ENCODE data around the gene KCNMB3. TPM values are rescaled to one million over a fixed set of nuclear protein-coding genes. Genes with fewer than 3 reads are reported as not detected.
A peak's percentile ranks its signal among the peaks of the same experiment; 100 is the strongest.

KCNMB3 gene
- total and polyA plus RNA-seq, 2 of the 13 experiments (the other 11 are each of a cell fraction or from before 2014, with no cell fraction given), result 4.3 to 7.1 TPM

- TF ChIP-seq ETV5 (CRISPR knock-in tag; IDR thresholded peaks at IDR 0.05; ENCODE audit: borderline replicate concordance) (peak; percentile 44; the same call in 1 of the 2 replicates), ZNF431 (CRISPR knock-in tag; IDR thresholded peaks at IDR 0.05; ENCODE audit: borderline replicate concordance, low read depth) (peak; percentile 75; the same call in 1 of the 2 replicates), ZNF556 (CRISPR knock-in tag; IDR thresholded peaks at IDR 0.05; ENCODE audit: borderline replicate concordance) (peak; percentile 47; the same call in 1 of the 2 replicates), SMARCE1 (IDR thresholded peaks at IDR 0.05; ENCODE audit: borderline replicate concordance) (no peak), ZFP36L2 (CRISPR knock-in tag; IDR thresholded peaks at IDR 0.05) (no peak), RBAK (CRISPR knock-in tag; IDR thresholded peaks at IDR 0.05) (no peak), ZXDC (CRISPR knock-in tag; IDR thresholded peaks at IDR 0.05) (0 out of 2 replicates have a peak, but pooled peaks have one; percentile 29), RFXAP (CRISPR knock-in tag; IDR thresholded peaks at IDR 0.05; ENCODE audit: borderline replicate concordance) (peak; percentile 51; the same call in 1 of the 2 replicates), GABPB1 (CRISPR knock-in tag; IDR thresholded peaks at IDR 0.05) (peak; percentile 75), ZNF740 (CRISPR knock-in tag; IDR thresholded peaks at IDR 0.05) (peak; percentile 89), ELF3 (CRISPR knock-in tag; IDR thresholded peaks at IDR 0.05) (peak; percentile 67; the same call in 1 of the 2 replicates), ADNP (CRISPR knock-in tag; IDR thresholded peaks at IDR 0.05) (no peak), ZSCAN30 (CRISPR knock-in tag; IDR thresholded peaks at IDR 0.05) (no peak), ZFP90 (CRISPR knock-in tag; IDR thresholded peaks at IDR 0.05; ENCODE audit: borderline replicate concordance) (peak; percentile 72; the same call in 1 of the 2 replicates), GPN1 (CRISPR knock-in tag; IDR thresholded peaks at IDR 0.05; ENCODE audit: borderline replicate concordance) (no peak), MIXL1 (CRISPR knock-in tag; IDR thresholded peaks at IDR 0.05) (no peak), ZNF260 (CRISPR knock-in tag; IDR thresholded peaks at IDR 0.05; ENCODE audit: borderline replicate concordance, low read depth) (no peak), CENPX (CRISPR knock-in tag; IDR thresholded peaks at IDR 0.05) (no peak), DDIT3 (CRISPR knock-in tag; IDR thresholded peaks at IDR 0.05) (no peak), MAFF (IDR thresholded peaks at IDR 0.05; ENCODE audit: low read depth, low read length) (no peak), DNMT3B (CRISPR knock-in tag; conservative IDR thresholded peaks at IDR 0.05) (no peak), RAD21 (CRISPR knock-in tag; IDR thresholded peaks at IDR 0.05) (peak; percentile 46; the same call in 1 of the 2 replicates)
Measured at GRCh38 chr3:179260949-179261765, 10.2 kb upstream of the KCNMB3 start (continued).

Data from HepG2 (cell line).